Inferior parietal cortex (tissue), 1 donor: ENCODE measurements around the gene ABCB9.
A peak's percentile ranks its signal among the peaks of the same experiment; 100 is the strongest.
"Not testable (repeated sequence)": the region's sequence is repeated elsewhere in the genome, so short reads cannot be mapped to it uniquely, and the experiment has no call there.

Experiments used
- DNase-seq: peaks from one replicate; pipeline ENCODE4 v3.0.0-alpha.2; 2016; ENCODE audit errors: extremely low spot score

Gene ABCB9

DNA sequence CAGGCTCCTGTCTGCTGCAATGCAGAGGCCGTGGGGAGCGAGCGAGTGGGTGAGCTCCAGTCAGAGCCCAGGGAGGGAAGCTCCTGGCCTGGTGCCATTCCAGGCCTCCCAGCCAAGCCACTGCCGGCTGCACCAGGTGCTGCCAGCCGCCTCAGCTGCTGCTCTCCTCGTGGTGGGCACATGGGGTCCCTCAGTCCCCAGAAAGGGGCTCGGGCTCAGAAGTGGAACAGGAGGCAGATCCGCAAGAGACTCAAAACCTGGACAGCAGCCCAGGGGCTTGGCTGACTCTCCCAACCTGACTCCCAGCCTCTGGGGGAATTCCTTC is 2.4 kb downstream of the ABCB9 start:
- DNase-seq = no peak

DNA sequence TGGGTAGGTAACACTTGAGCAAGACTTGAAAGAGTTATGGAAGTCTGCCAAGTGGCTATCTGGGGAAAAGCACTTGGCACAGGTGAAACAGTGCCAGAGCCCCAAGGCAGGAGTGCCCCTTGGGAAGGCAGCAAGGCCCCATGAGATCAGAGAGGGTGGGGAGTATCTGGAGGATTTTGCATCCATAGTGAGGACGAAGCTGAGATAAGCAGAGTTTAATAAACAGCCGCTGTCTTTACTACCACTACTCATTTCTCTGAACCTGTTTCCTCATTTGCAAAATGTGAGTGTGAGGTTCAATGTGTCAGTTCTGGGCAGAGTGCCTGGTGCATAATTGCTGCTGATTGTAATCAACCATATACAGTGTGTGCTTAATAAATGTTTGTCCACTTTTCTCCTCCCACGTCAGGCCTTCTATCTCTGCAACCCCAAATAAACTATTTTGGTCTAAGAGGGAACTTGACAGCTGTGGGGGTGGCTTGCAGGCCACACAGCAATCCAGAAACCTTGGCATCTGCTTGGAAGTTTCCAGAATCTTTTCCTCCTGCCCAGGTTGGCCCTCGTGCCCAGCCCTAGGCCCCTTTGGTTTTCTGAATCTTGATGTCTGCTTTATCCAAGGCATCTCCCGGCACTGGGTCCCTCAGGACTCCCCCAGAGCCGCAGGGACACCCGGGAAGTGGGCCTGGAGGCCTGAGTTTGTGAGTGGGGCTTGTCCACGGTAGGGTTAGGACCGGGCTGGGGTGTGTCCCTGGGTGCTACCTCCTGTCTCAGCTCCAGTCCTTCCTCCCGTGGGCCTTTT is 4.5 kb downstream of the ABCB9 start:
- no peak for DNase-seq

- DNase-seq = no peak
Observed at GRCh38 chr12:122960193-122960569, 6.1 kb downstream of the ABCB9 start.

DNA sequence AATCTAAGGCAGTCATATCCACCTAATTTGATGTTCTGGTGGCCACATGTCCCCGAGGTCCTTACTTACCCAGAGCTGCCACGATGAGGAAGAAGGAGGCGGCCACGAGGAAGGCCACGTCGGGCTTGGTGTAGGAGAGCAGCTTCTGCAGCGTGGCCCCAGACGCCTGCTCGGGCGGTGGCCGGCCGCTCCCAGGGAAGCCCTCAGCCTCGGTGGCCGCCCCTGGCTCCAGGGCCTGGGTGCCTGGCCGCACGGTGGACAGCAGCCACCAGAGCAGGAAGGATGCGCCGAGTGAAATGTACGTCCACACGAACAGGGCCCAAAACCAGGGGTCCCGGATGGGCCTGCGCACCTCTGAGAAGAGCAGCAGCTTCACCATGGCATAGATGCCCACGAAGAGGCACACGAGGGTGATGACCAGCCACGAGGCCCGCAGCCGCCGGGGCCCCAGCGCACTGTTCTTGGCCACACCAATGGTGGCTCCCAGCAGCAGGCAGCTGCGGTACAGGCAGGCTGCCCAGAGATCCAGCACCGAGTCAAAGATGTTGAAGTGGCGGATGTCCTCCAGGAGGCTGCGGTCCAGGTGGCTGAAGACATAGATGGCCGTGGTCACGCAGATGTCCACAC is 6.6 kb downstream of the ABCB9 start:
- no peak for DNase-seq

DNA sequence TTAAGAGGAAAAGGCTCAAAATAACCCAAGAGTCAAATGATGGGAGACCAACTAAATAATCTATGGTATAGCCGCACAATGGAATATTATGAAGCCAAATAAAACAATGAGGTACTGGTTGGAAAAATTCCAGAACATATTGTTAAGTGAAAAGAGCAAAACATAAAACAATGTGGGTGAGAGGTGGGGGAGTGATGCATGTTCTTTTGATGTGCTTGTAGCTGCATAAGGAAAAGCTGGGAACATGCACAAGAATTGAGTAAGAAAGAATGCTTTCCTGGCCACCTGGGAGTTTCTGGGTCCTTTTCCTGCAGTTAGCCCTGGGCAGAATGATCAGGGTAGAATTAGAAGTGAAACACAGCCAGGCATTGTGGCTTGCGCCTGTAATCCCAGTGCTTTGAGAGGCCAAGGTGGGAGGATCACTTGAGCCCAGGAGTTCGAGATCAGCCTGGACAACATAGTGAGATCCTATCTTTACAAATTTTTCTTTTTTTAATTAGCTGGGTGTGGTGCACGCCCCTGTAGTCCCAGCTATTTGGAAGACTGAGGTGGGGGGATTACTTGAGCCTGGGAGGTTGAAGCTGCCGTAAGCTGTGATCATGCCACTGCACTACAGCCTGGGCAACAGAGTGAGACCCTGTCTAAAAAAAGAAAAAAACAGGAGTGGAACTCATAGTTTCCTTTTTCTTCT is 7.9 kb downstream of the ABCB9 start:
- DNase-seq = no peak

DNA sequence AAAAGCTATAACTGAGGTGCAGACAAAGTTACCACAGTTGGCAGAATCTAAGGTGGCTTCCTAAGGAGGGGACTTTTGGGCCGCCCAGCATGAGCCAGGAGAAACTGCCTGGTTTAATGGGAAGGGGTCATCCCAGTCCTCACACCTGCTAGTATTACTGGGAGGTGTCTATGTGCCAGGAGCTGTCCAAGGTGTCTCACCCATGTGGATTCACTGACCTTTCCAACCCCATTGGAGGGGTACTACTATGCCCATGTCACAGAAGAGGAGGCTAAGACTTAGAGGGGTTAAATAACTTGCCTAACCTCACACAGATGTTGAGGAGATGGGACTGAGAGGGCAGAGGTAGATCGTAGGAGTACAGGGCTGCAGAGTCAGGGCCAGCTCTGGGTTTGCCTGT is 10.2 kb downstream of the ABCB9 start:
- DNase-seq = no peak

DNA sequence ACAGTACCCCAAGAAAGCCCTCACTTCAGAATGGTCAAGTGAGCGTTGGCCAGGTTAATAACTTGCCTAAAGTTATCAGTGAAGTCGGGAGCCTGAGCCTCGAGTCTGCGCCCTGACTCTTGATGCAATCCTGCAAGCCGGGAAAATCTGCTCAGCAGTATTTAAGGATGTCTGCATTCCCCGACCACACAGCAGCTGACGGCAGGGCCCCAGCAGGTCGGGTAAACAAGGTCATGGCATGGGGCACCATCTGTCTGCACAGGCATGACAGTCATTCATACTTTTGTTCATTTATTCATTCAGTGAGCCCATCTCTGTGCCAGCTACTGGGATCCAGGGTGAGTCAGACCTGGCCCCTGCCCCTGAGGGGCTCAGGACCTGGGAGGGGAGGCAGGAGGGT is 11.1 kb downstream of the ABCB9 start:
- DNase-seq = no peak

DNA sequence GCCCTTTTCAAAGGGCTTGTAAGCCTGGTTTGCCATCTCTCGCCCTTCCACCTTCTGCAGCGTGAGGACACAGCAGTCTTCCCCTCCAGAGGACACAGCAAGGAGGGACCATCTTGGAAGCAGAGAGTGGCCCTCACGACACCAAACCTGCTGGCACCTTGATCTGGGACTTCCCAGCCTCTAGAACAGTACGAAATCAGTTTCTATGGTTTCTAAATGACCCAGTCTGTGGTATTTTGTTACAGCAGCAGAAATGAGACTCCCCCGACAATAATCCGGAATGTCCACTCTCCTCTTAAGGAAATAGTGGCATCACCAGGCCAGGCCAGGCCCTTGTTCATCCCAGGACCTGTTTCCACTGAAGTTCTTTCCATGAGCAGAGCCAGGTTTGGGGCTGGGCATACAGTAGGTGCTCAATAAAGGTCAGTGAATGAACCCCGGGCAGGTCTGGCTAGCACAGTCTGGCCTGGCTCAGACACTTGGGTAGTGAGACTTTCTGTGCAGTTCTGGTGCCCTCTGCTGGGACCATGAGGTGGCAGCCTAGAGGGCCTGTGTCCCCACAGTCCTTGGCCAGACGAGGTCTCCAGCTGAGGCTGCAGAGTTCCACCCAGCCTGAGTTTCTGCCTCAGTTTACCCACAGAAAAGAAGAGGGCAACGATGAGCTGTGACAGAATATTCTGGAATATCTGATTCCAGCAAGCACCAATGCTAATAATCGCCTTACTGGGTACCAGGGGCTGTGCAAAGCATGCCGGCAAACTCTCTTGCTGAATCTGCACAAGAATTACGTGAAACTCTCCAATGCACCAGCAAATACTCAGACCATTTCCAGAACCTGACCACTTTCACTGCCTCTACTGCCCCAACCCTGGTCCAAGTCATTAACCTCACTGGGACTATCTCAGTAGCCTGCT is 14.0 kb downstream of the ABCB9 start:
- peak; percentile 84 for DNase-seq

DNA sequence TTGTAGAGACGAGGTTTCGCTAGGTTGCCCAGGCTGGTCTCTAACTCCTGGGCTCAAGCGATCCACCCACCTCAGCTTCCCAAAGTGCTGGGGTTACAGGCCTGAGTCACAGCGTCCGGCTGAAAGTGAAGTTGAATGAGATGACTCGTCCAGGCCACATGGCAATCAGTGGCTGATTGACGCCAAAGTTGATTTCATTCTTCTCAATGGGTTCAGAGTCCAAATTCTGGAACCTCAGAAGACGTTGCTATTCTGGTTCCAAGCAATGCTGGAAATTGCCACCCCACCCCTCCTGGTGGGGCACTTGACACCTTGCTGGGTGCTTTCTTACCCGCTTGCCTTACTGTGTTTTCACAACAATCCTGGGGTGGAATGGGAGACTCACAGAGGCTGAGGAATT is 14.9 kb downstream of the ABCB9 start:
- no peak for DNase-seq

DNA sequence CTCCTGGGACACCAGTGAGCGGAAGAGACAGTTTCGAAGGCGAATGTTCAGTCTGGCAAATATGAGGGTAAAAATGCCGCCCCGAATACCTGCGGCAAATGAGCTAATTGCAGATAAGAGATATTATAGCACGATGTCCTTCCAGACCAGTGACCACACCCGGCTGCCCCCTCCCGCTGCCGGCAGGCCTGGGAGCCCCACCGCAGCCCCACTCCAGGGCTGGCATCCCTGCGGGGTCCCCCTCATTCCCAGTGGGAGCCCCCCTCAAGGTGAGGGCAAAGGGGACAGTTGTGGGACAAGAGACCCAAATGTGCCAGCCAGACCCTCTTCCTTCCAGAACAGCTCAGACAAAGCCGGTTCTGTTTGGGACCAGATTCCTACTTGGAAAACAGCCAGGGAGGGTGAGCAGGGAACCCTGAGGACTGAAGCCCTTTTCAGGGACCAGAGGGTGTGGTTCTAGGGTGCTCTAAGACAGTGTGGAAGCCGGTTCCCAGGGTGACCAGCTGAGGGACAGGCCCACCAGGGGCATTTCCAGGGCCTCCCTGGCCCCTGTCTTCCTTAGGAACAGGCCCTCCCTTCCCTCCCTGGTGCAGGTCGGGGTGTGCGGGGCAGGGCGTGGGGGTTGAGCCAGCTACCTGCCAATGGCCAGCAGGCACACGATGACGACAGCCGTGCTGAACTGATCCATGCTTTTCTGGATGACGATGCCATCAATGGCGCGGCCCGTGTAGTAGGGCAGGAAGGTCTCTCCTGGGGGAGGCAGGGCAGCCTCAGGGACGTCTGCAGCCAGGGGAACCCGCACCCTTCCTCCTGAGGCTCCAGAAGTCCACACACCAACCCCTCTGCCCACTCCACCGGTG is 16.2 kb downstream of the ABCB9 start:
- DNase-seq = no peak

GRCh38 chr12:122949405-122949804 is 16.9 kb downstream of the ABCB9 start:
- DNase-seq = no peak

DNA sequence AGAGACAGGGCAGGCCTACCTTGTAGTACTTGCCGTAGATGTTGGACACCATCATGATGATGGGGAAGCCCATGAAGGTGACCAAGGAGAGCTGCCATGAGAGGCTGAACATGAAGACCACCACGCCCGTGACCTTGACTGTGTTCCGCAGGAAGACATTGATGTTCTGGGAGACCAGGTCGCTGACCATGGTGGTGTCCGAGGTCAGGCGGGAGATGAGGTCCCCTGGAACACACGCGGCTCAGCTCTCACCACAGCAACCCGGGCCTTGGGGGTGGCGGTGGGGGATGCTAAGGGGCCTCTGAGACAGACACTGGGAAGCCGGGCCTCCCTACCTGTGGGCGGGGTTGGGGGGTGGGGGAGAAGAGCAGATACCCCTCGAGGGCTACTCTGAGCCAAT is 17.7 kb downstream of the ABCB9 start:
- no peak for DNase-seq

DNA sequence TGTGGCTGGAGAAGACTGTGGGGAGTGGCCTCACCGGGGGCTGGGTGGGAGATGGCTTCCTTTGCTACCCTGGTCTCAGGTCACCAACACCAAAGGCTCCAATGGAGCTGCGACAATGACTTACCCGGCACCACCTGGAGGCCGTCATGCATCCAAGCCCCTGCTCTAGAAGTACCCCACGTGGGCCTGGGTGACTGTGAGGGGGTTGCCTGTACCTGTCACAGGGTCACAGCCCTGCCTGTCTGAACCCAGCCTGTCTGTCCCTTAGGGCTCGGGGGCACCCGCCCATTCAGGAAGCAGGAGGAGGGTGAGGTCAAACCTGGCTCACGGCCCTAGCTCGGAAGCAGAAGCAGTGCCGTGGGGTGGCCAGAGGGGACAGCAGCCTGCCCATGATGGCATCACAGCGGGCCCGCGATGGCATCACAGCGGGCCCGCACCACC is 18.9 kb downstream of the ABCB9 start:
- no peak for DNase-seq

DNA sequence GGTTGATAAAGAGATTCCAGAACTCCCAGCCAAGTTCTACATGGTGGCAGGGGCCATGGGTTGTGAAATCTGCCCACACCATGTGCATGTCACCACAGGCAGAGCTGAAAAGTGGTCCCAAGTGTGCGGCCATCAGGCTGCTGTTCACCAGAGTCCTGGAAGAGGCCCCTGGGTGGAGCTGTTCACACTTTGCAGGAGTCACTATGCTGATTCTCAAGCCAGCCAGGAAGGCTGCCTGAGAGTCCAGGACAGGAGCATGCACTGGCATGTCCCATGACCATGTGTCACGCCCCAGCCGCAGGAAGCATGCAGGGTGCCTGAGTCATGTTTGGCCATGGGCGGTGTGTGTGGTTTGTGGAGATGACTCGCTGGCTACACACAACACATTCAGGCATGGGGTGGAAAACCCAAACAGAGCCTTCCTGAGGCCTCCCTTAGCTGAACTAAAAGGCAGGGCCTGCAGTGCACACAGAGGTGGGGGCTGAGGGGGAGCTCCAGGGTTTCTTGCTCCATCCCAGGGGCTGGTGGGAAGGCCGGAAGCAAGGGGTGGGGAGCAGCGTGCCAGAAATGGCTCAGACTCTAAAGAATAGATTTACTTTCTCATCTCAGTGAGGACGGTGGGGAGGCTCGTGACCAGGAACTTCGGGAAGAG is 19.4 kb downstream of the ABCB9 start:
- DNase-seq = no peak

GRCh38 chr12:122944605-122945592 is 21.4 kb downstream of the ABCB9 start:
- peak; percentile 72 for DNase-seq

GRCh38 chr12:122943196-122943595 is 23.1 kb downstream of the ABCB9 start:
- no peak for DNase-seq

- no peak for DNase-seq
Observed at GRCh38 chr12:122942637-122943036, 23.6 kb downstream of the ABCB9 start.

GRCh38 chr12:122941351-122941750 is 24.9 kb downstream of the ABCB9 start:
- DNase-seq = not testable (repeated sequence)

- no peak for DNase-seq
Observed at GRCh38 chr12:122939125-122939524, 27.1 kb downstream of the ABCB9 start.
